SK-N-MC (cell line): Measurements from ENCODE around the gene GCNT4.

Source experiments
- EZH2 ChIP-seq: fragments of 200-600 bp; sonication (generic); IDR thresholded peaks from one replicate; pipeline ENCODE4 v1.6.1; 2017; ENCODE audit warnings: antibody characterized with exemption
- POLR2AphosphoS5 ChIP-seq: IDR thresholded peaks from 2 replicates; pipeline ENCODE4 v1.6.1; 2012; ENCODE audit warnings: mild to moderate bottlenecking, low read depth, low read length, borderline replicate concordance

GRCh38 chr5:75046366-75047142 lies 5.8 kb downstream of the GCNT4 start:
- no peak for TF ChIP-seq POLR2AphosphoS5
- no peak for TF ChIP-seq EZH2
